ENCODE results near the gene MTERF4.

DNA sequence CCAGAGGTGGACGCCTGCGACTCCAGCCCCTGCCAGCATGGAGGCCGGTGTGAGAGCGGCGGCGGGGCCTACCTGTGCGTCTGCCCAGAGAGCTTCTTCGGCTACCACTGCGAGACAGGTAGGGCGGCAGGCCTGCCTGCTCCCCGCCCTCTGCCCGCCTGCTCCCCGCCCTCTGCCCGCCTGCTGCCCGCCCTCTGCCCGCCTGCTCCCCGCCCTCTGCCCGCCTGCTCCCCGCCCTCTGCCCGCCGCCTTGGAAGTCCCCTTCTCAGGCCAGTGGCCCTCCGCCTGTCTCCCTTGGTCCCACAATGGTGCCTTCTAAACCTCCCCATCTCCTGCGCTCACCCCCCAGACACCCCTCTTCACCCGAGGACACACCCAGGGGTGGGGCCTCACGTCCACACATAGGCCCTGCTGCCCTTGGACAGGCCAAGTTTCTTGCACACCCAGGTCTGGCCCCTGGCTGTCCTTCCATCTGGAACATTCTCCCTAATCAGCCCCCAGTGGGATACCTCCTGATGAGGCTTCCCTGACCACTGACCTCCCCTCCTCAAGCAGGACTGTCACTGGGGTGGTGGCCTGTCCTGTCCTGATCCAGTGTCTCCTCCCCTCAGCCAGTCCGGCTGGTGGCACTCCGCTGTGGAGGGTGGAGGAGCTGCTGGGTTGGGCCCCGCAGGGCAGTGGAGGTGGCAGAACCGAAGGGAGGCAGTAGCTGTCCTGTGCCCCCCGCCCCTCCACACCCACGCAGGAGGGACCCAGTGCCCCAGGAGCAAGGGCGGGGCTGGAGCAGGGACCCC lies 37.9 kb downstream of the MTERF4 start:
- no peak for TF ChIP-seq ATF7 (IDR thresholded peaks at IDR 0.05; ENCODE audit: low read depth)
- TF ChIP-seq, protein P1, sequence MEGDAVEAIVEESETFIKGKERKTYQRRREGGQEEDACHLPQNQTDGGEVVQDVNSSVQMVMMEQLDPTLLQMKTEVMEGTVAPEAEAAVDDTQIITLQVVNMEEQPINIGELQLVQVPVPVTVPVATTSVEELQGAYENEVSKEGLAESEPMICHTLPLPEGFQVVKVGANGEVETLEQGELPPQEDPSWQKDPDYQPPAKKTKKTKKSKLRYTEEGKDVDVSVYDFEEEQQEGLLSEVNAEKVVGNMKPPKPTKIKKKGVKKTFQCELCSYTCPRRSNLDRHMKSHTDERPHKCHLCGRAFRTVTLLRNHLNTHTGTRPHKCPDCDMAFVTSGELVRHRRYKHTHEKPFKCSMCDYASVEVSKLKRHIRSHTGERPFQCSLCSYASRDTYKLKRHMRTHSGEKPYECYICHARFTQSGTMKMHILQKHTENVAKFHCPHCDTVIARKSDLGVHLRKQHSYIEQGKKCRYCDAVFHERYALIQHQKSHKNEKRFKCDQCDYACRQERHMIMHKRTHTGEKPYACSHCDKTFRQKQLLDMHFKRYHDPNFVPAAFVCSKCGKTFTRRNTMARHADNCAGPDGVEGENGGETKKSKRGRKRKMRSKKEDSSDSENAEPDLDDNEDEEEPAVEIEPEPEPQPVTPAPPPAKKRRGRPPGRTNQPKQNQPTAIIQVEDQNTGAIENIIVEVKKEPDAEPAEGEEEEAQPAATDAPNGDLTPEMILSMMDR (IDR thresholded peaks at IDR 0.05 in 2 of 3, conservative IDR thresholded peaks at IDR 0.05 in 1 of 3; ENCODE audit: control insufficient read depth in 2 of 3, extremely low read depth in 1 of 3, insufficient read depth in 1 of 3, low read depth in 3 of 3, low read length in 3 of 3) = no peak
- no peak for TF ChIP-seq POLR2AphosphoS5 (IDR thresholded peaks at IDR 0.05; ENCODE audit: low read length)
- no peak for TF ChIP-seq CEBPB (IDR thresholded peaks at IDR 0.05; ENCODE audit: borderline replicate concordance in 1 of 2, low read depth in 2 of 2, low read length in 2 of 2)
- TF ChIP-seq ZZZ3 (IDR thresholded peaks at IDR 0.05; ENCODE audit: control insufficient read depth, insufficient read length, low read depth) = no peak
- no peak for TF ChIP-seq EZH2 (IDR thresholded peaks at IDR 0.05; ENCODE audit: borderline replicate concordance, control insufficient read depth, low read depth, low read length)
- no peak for TF ChIP-seq RAD21 (IDR thresholded peaks at IDR 0.05; ENCODE audit: insufficient read depth, low read depth, low read length)
- no peak for TF ChIP-seq TCF7 (IDR thresholded peaks at IDR 0.05; ENCODE audit: borderline replicate concordance)
